Lung (tissue), 12 donors: ENCODE results near the gene GRK1. TPM values are rescaled to one million over a fixed set of nuclear protein-coding genes. Genes with fewer than 3 reads are reported as not detected.

Experiments used
- ATAC-seq: fragments of 200-7000 bp; cut with Tn5 transposase; one replicate; pipeline ENCODE4 v1.9.1; 2020; ENCODE audit warnings: moderate number of reproducible peaks; ENCODE audit not compliant: insufficient read depth, low FRiP score
- DNase-seq, 3 donors: peaks; one replicate each; pipeline ENCODE4 v3.0.0-alpha.2; 2013 to 2017
- H3K27ac ChIP-seq, 2 donors: one replicate each; pipeline ENCODE4 v1.5.1; 2013; ENCODE audit warnings: mild to moderate bottlenecking in 2 of 2, moderate library complexity in 2 of 2, control low read depth in 1 of 2, inconsistent platforms in 1 of 2, low read depth in 1 of 2, low read length in 1 of 2
- H3K27me3 ChIP-seq, 3 donors: one replicate each; pipeline ENCODE4 v1.5.1; 2013; ENCODE audit warnings: low read length in 2 of 3; ENCODE audit not compliant: control insufficient read depth in 3 of 3, insufficient read depth in 3 of 3
- H3K36me3 ChIP-seq, 4 donors: one replicate each; pipeline ENCODE4 v1.5.1; 2013; ENCODE audit warnings: low read length in 4 of 4, mild to moderate bottlenecking in 1 of 4, moderate library complexity in 1 of 4; ENCODE audit not compliant: control insufficient read depth in 4 of 4, insufficient read depth in 4 of 4
- H3K4me1 ChIP-seq, 5 donors: one replicate each; pipeline ENCODE4 v1.5.1; 2013; ENCODE audit warnings: low read length in 5 of 5, mild to moderate bottlenecking in 2 of 5, moderate library complexity in 1 of 5; ENCODE audit not compliant: control insufficient read depth in 5 of 5, insufficient read depth in 5 of 5
- H3K4me3 ChIP-seq: one replicate; pipeline ENCODE4 v1.5.1; 2013; ENCODE audit warnings: mild to moderate bottlenecking, control low read depth, moderate library complexity
- H3K9ac ChIP-seq, 2 donors: one replicate each; pipeline ENCODE4 v1.5.1; 2013; ENCODE audit warnings: low read length in 2 of 2, control low read depth in 1 of 2; ENCODE audit not compliant: insufficient read depth in 1 of 2
- H3K9me3 ChIP-seq, 4 donors: one replicate each; pipeline ENCODE4 v1.5.1; 2013; ENCODE audit warnings: low read length in 3 of 4, mild to moderate bottlenecking in 1 of 4, moderate library complexity in 1 of 4; ENCODE audit not compliant: control insufficient read depth in 4 of 4, insufficient read depth in 3 of 4
- CTCF ChIP-seq: IDR thresholded peaks from 2 replicates; pipeline ENCODE4 v1.5.1; 2012; ENCODE audit warnings: mild to moderate bottlenecking; ENCODE audit errors: control extremely low read depth, extremely low read depth
- WGBS, 2 donors: extraction: QIAGEN DNeasy Blood & Tissue Kit; methylation state at CpG; one replicate each; pipeline ENCODE4 v1.1.7; 2013; 5-methylcytosine and 5-hydroxymethylcytosine counted together
- polyA plus RNA-seq, 2 donors: library from polyadenylated mRNA; stranded (reverse); fragments of 200-250 nt; gene quantifications; one replicate each; pipeline ENCODE4 v1.2.1, GENCODE V29; 2013
- total RNA-seq, 2 donors: library from RNA; depleted of rRNA in 1 of 2; stranded (reverse); fragments of >200 nt in 1 of 2; gene quantifications; one replicate each; pipeline ENCODE4 v1.2.1, GENCODE V29; 2014 to 2021
- donor health status: control.
- donor health status: control.
- donor health status: Bipolar disorder and iron deficiency.
- donor health status: healthy.
- donor health status: DM: yes; HTN: yes; CAD: no.

GRK1 gene
- total and polyA plus RNA-seq, 4 donors, result 0.03 to 3.1 TPM; not detected in 2

- H3K27me3 ChIP-seq, result no peaks in the 10 kb centered on the region
- H3K36me3 ChIP-seq, result no peaks in the 10 kb centered on the region
- no peak overlapping the region for H3K27ac ChIP-seq
- H3K9ac ChIP-seq, result no peak overlapping the region
- H3K4me3 ChIP-seq, result no peak overlapping the region
- DNase-seq (peak in 1 of 3 donors; percentile 10), ATAC-seq (no peak)
- no peaks in the 10 kb centered on the region for H3K9me3 ChIP-seq
- TF ChIP-seq CTCF, result no peak
- WGBS, 2 donors, result 94 to 95% methylated on average over 36 to 37 of the region's 37 CpGs
- peaks cover 4 to 24% (median 8%) of the 10 kb centered on the region in 5 donors for H3K4me1 ChIP-seq
Observed at GRCh38 chr13:113651511-113652403, 15.3 kb upstream of the GRK1 start.

GRCh38 chr13:113652404-113653263 is 14.4 kb upstream of the GRK1 start:
- no peak for ATAC-seq
- H3K36me3 ChIP-seq, result no peaks in the 10 kb centered on the region
- no peak overlapping the region for H3K9ac ChIP-seq
- 92 to 95% methylated on average over 24 of the region's 24 CpGs for WGBS, 2 donors
- H3K9me3 ChIP-seq, result no peaks in the 10 kb centered on the region
- peaks cover 0 to 15% (median 0%) of the 10 kb centered on the region in 5 donors for H3K4me1 ChIP-seq
- peak in 1 of 3 donors; percentile 9 for DNase-seq
- H3K27ac ChIP-seq, result no peak overlapping the region
- H3K27me3 ChIP-seq, result no peaks in the 10 kb centered on the region
- TF ChIP-seq CTCF, result no peak
- no peak overlapping the region for H3K4me3 ChIP-seq

- no peak overlapping the region for H3K4me3 ChIP-seq
- 58 to 59% methylated on average over 24 of the region's 24 CpGs for WGBS, 2 donors
- no peak overlapping the region for H3K9ac ChIP-seq
- no peak overlapping the region for H3K27ac ChIP-seq
- peaks cover 0 to 9% (median 0%) of the 10 kb centered on the region in 5 donors for H3K4me1 ChIP-seq
- no peaks in the 10 kb centered on the region for H3K36me3 ChIP-seq
- peak in 1 of 3 donors; percentile 12 for DNase-seq
- no peak for TF ChIP-seq CTCF
- ATAC-seq, result no peak
- no peaks in the 10 kb centered on the region for H3K9me3 ChIP-seq
- no peaks in the 10 kb centered on the region for H3K27me3 ChIP-seq
Observed at GRCh38 chr13:113653264-113654174, 13.5 kb upstream of the GRK1 start.
